Activated naive CD8-positive, alpha-beta T cell treated with anti-CD3 and anti-CD28 coated beads, Interleukin-2, amount 10 ng/mL, durations not matched to agents 7 days and 5 days (primary cell): ENCODE measurements around the gene RAB36. TPM values are rescaled to one million over a fixed set of nuclear protein-coding genes. Genes with fewer than 3 reads are reported as not detected.
A peak's percentile ranks its signal among the peaks of the same experiment; 100 is the strongest.

Experiments
- ATAC-seq: fragments of 150-1000 bp; cut with Tn5 transposase; one replicate; pipeline ENCODE4 v1.10.0; 2021; ENCODE audit warnings: low read depth, moderate library complexity
- POLR2A ChIA-PET: fragments of 350-600 bp; sonication (Branson Sonifier 250); formaldehyde crosslinking; loops from one replicate; lab custom pipeline; 2021; ENCODE audit warnings: antibody characterized with exemption; lab: Charles Lee
- DNase-seq: peaks from one replicate; pipeline ENCODE4 v3.0.0; 2021
- H3K27ac Mint-ChIP-seq: one replicate; pipeline ENCODE4 v1.8.0; 2022; ENCODE audit warnings: mild to moderate bottlenecking, mixed read lengths
- H3K27me3 Mint-ChIP-seq: one replicate; pipeline ENCODE4 v1.8.0; 2022; ENCODE audit warnings: mild to moderate bottlenecking, moderate library complexity, mixed read lengths
- H3K36me3 Mint-ChIP-seq: one replicate; pipeline ENCODE4 v1.8.0; 2021; ENCODE audit warnings: mild to moderate bottlenecking, mixed read lengths
- H3K4me1 Mint-ChIP-seq: one replicate; pipeline ENCODE4 v1.8.0; 2021; ENCODE audit warnings: mixed read lengths
- H3K4me3 Mint-ChIP-seq: one replicate; pipeline ENCODE4 v1.8.0; 2022; ENCODE audit warnings: mild to moderate bottlenecking, moderate library complexity, mixed read lengths
- H3K9me3 Mint-ChIP-seq: one replicate; pipeline ENCODE4 v1.8.0; 2021; ENCODE audit warnings: mixed read lengths
- total RNA-seq, 2 experiments: library from RNA; stranded (reverse); gene quantifications; one replicate each; pipeline ENCODE4 v1.2.3, GENCODE V29; 2021

The RAB36 gene
- total RNA-seq, 2 experiments from 2014 or later: 0.68 to 1.3 TPM

- no peak for ATAC-seq
- H3K27ac Mint-ChIP-seq: no peak overlapping the region
- POLR2A ChIA-PET: interaction anchor here (0.7 kb wide), 1 partner anchor 16 kb away, joined by 3 read pairs; no protein-coding TSS in a partner anchor
- no peak for DNase-seq
- H3K36me3 Mint-ChIP-seq: peaks cover 2% of the 10 kb centered on the region
- H3K4me3 Mint-ChIP-seq: no peak overlapping the region
- H3K9me3 Mint-ChIP-seq: no peaks in the 10 kb centered on the region
- H3K4me1 Mint-ChIP-seq: peaks cover 8% of the 10 kb centered on the region
- H3K27me3 Mint-ChIP-seq: peaks cover 3% of the 10 kb centered on the region
Observed at GRCh38 chr22:23121000-23121421, 24.3 kb upstream of the RAB36 start.

GRCh38 chr22:23121424-23121823 lies 23.9 kb upstream of the RAB36 start:
- Mint-ChIP-seq H3K27ac (no peak overlapping the region), H3K27me3 (peaks cover 3% of the 10 kb centered on the region), H3K36me3 (peaks cover 2% of the 10 kb centered on the region), H3K9me3 (no peaks in the 10 kb centered on the region), H3K4me1 (peaks cover 8% of the 10 kb centered on the region), H3K4me3 (no peak overlapping the region)
- DNase-seq (no peak), ATAC-seq (no peak)
- POLR2A ChIA-PET: interaction anchor here (0.7 kb wide), 1 partner anchor 16 kb away, joined by 3 read pairs; no protein-coding TSS in a partner anchor

GRCh38 chr22:23122216-23122957 lies 22.9 kb upstream of the RAB36 start:
- ATAC-seq: no peak

GRCh38 chr22:23122992-23123803 lies 22.1 kb upstream of the RAB36 start:
- Mint-ChIP-seq H3K27ac (no peak overlapping the region), H3K9me3 (no peaks in the 10 kb centered on the region), H3K4me1 (peaks cover 9% of the 10 kb centered on the region), H3K36me3 (peaks cover 2% of the 10 kb centered on the region), H3K27me3 (peaks cover 3% of the 10 kb centered on the region), H3K4me3 (no peak overlapping the region)
- POLR2A ChIA-PET: no interaction called here
- ATAC-seq (no peak), DNase-seq (no peak)

More at GRCh38 chr22:23122216-23122957, 22.9 kb upstream of the RAB36 start:
- POLR2A ChIA-PET: no interaction called here
- peaks cover 2% of the 10 kb centered on the region for H3K36me3 Mint-ChIP-seq
- H3K27me3 Mint-ChIP-seq: peaks cover 3% of the 10 kb centered on the region
- DNase-seq: no peak
- H3K4me3 Mint-ChIP-seq: no peak overlapping the region
- H3K9me3 Mint-ChIP-seq: no peaks in the 10 kb centered on the region
- H3K27ac Mint-ChIP-seq: no peak overlapping the region
- H3K4me1 Mint-ChIP-seq: peaks cover 8% of the 10 kb centered on the region

- Mint-ChIP-seq H3K4me1 (peaks cover 12% of the 10 kb centered on the region), H3K27me3 (peaks cover 3% of the 10 kb centered on the region), H3K9me3 (no peaks in the 10 kb centered on the region), H3K4me3 (no peak overlapping the region), H3K27ac (no peak overlapping the region), H3K36me3 (peaks cover 2% of the 10 kb centered on the region)
- no peak for ATAC-seq
- DNase-seq: no peak
- POLR2A ChIA-PET: no interaction called here
Observed at GRCh38 chr22:23123804-23124254, 21.4 kb upstream of the RAB36 start.

GRCh38 chr22:23124611-23125511 lies 20.4 kb upstream of the RAB36 start:
- ATAC-seq (no peak), DNase-seq (no peak)
- Mint-ChIP-seq H3K27ac (no peak overlapping the region), H3K4me3 (no peak overlapping the region), H3K9me3 (no peaks in the 10 kb centered on the region), H3K27me3 (peaks cover 5% of the 10 kb centered on the region), H3K36me3 (no peaks in the 10 kb centered on the region), H3K4me1 (peaks cover 5% of the 10 kb centered on the region)
- POLR2A ChIA-PET: no interaction called here

GRCh38 chr22:23125512-23126103 lies 19.7 kb upstream of the RAB36 start:
- ATAC-seq: no peak
- no peak overlapping the region for H3K4me3 Mint-ChIP-seq
- peaks cover 5% of the 10 kb centered on the region for H3K27me3 Mint-ChIP-seq
- H3K9me3 Mint-ChIP-seq: no peaks in the 10 kb centered on the region
- DNase-seq: no peak
- POLR2A ChIA-PET: no interaction called here
- peaks cover 4% of the 10 kb centered on the region for H3K4me1 Mint-ChIP-seq
- no peaks in the 10 kb centered on the region for H3K36me3 Mint-ChIP-seq
- H3K27ac Mint-ChIP-seq: no peak overlapping the region

- H3K27ac Mint-ChIP-seq: no peak overlapping the region
- H3K27me3 Mint-ChIP-seq: peaks cover 3% of the 10 kb centered on the region
- POLR2A ChIA-PET: no interaction called here
- H3K9me3 Mint-ChIP-seq: no peaks in the 10 kb centered on the region
- ATAC-seq (no peak), DNase-seq (no peak)
- no peak overlapping the region for H3K4me3 Mint-ChIP-seq
- H3K36me3 Mint-ChIP-seq: no peaks in the 10 kb centered on the region
- peaks cover 4% of the 10 kb centered on the region for H3K4me1 Mint-ChIP-seq
Observed at GRCh38 chr22:23126165-23127054, 18.9 kb upstream of the RAB36 start.

- ATAC-seq (no peak), DNase-seq (no peak)
- Mint-ChIP-seq H3K4me3 (no peak overlapping the region), H3K27me3 (peaks cover 3% of the 10 kb centered on the region), H3K36me3 (no peaks in the 10 kb centered on the region), H3K9me3 (no peaks in the 10 kb centered on the region), H3K27ac (no peak overlapping the region), H3K4me1 (peaks cover 4% of the 10 kb centered on the region)
- POLR2A ChIA-PET: no interaction called here
Observed at GRCh38 chr22:23127055-23127756, 18.1 kb upstream of the RAB36 start.

GRCh38 chr22:23127788-23128187 lies 17.5 kb upstream of the RAB36 start:
- DNase-seq: no peak
- Mint-ChIP-seq H3K4me1 (peaks cover 4% of the 10 kb centered on the region), H3K27me3 (peaks cover 3% of the 10 kb centered on the region), H3K36me3 (no peaks in the 10 kb centered on the region), H3K9me3 (no peaks in the 10 kb centered on the region), H3K27ac (no peak overlapping the region), H3K4me3 (no peak overlapping the region)
- POLR2A ChIA-PET: no interaction called here
- no peak for ATAC-seq

GRCh38 chr22:23128269-23129108 lies 16.8 kb upstream of the RAB36 start:
- DNase-seq (peak; percentile 70), ATAC-seq (peak; percentile 75)
- no peak overlapping the region for H3K4me3 Mint-ChIP-seq
- H3K4me1 Mint-ChIP-seq: peaks cover 4% of the 10 kb centered on the region
- no peak overlapping the region for H3K27ac Mint-ChIP-seq
- H3K36me3 Mint-ChIP-seq: no peaks in the 10 kb centered on the region
- POLR2A ChIA-PET: no interaction called here
- peaks cover 3% of the 10 kb centered on the region for H3K27me3 Mint-ChIP-seq
- H3K9me3 Mint-ChIP-seq: no peaks in the 10 kb centered on the region
